Measurements from ENCODE around the gene CDC42BPB. TPM values are rescaled to one million over a fixed set of nuclear protein-coding genes. Genes with fewer than 3 reads are reported as not detected.

The CDC42BPB gene
- total and polyA plus RNA-seq, 2 of the 13 experiments (the other 11 are each of a cell fraction or from before 2014, with no cell fraction given), result 19.7 to 32.3 TPM

DNA sequence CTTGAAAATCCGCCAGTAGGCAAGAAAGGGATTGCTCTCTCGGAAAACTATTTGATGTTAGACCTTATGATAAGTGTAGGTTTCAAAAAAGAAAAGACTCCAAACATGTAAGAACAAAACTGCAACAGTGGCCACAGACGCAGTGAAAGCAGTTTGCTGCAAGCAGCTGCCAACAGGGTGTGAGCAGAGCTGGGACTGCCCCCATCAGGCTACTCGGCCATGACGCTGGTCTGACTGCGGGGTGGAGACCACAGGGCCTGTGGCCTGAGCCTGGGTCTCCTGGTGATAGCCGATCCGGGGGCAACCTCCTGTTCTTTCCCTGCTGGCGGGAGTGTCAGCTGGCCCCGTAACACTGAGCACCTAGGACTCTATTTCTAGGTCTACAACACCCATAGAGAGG, 71.7 kb downstream of the CDC42BPB start:
- WGBS (ENCODE audit: low lambda C conversion rate), result 96% methylated on average over 4 of the region's 10 CpGs
- Histone ChIP-seq H3K36me3 (replicated peaks in 1 of 2; ENCODE audit: control insufficient read depth in 1 of 2, insufficient read depth in 2 of 2, low read length in 2 of 2) (peaks cover 11 to 56% of the 10 kb centered on the region in 2 experiments), H3K4me1 (ENCODE audit: insufficient read depth, low read length) (no peaks in the 10 kb centered on the region), H3K9ac (ENCODE audit: insufficient read depth, low read depth, low read length) (no peak overlapping the region), H3K9me3 (ENCODE audit: low read length) (peaks cover 20% of the 10 kb centered on the region), H3K27me3 (ENCODE audit: control insufficient read depth in 1 of 2, insufficient read depth in 2 of 2, low read length in 2 of 2) (no peaks in the 10 kb centered on the region), H3K4me2 (ENCODE audit: low read depth, low read length) (no peak overlapping the region), H2AFZ (ENCODE audit: low read length) (no peak overlapping the region), H3K27ac (ENCODE audit: extremely low read length, insufficient read depth, low read length) (no peak overlapping the region), H3K79me2 (ENCODE audit: insufficient read depth, low read length) (no peaks in the 10 kb centered on the region), H3K4me3 (replicated peaks in 1 of 3; ENCODE audit: insufficient read depth in 1 of 3, low read depth in 2 of 3, low read length in 3 of 3) (no peak overlapping the region), H4K20me1 (ENCODE audit: insufficient read depth, low read length) (no peaks in the 10 kb centered on the region)
- in situ Hi-C loops (cut with HindIII; ENCODE audit: extremely low pct_ligation_motif_present, low pct_unique_long_range_greater_than_20kb) (no loop called here), intact Hi-C loops (cut with micrococcal nuclease; ENCODE audit: unreplicated experiment) (no loop called here)
- DNase-seq (ENCODE audit: low spot score) (no peak), ATAC-seq (no peak), FAIRE-seq (no peak)
- POLR2A ChIA-PET, result no interaction called here
- CTCF ChIA-PET (ENCODE audit: low intra/inter-chr PET ratio, low total read pairs), result no interaction called here
- BruUV-seq (replicated peaks), result no TSS peak
- TF ChIP-seq, protein P1, sequence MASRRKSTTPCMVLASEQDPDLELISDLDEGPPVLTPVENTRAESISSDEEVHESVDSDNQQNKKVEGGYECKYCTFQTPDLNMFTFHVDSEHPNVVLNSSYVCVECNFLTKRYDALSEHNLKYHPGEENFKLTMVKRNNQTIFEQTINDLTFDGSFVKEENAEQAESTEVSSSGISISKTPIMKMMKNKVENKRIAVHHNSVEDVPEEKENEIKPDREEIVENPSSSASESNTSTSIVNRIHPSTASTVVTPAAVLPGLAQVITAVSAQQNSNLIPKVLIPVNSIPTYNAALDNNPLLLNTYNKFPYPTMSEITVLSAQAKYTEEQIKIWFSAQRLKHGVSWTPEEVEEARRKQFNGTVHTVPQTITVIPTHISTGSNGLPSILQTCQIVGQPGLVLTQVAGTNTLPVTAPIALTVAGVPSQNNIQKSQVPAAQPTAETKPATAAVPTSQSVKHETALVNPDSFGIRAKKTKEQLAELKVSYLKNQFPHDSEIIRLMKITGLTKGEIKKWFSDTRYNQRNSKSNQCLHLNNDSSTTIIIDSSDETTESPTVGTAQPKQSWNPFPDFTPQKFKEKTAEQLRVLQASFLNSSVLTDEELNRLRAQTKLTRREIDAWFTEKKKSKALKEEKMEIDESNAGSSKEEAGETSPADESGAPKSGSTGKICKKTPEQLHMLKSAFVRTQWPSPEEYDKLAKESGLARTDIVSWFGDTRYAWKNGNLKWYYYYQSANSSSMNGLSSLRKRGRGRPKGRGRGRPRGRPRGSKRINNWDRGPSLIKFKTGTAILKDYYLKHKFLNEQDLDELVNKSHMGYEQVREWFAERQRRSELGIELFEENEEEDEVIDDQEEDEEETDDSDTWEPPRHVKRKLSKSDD (CRISPR knock-in tag; IDR thresholded peaks at IDR 0.05; ENCODE audit: low read depth), result no peak
- TF ChIP-seq, protein P2, sequence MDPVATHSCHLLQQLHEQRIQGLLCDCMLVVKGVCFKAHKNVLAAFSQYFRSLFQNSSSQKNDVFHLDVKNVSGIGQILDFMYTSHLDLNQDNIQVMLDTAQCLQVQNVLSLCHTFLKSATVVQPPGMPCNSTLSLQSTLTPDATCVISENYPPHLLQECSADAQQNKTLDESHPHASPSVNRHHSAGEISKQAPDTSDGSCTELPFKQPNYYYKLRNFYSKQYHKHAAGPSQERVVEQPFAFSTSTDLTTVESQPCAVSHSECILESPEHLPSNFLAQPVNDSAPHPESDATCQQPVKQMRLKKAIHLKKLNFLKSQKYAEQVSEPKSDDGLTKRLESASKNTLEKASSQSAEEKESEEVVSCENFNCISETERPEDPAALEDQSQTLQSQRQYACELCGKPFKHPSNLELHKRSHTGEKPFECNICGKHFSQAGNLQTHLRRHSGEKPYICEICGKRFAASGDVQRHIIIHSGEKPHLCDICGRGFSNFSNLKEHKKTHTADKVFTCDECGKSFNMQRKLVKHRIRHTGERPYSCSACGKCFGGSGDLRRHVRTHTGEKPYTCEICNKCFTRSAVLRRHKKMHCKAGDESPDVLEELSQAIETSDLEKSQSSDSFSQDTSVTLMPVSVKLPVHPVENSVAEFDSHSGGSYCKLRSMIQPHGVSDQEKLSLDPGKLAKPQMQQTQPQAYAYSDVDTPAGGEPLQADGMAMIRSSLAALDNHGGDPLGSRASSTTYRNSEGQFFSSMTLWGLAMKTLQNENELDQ (CRISPR knock-in tag; IDR thresholded peaks at IDR 0.05; ENCODE audit: borderline replicate concordance), result no peak
- TF ChIP-seq ZBTB3 (CRISPR knock-in tag; IDR thresholded peaks at IDR 0.05; ENCODE audit: borderline replicate concordance, low read depth) (no peak), ZNF510 (CRISPR knock-in tag; IDR thresholded peaks at IDR 0.05; ENCODE audit: low read depth) (no peak), BCL6 (CRISPR knock-in tag; IDR thresholded peaks at IDR 0.05) (no peak), ZNF644 (CRISPR knock-in tag; IDR thresholded peaks at IDR 0.05; ENCODE audit: low read depth) (no peak)
- TF ChIP-seq, protein P3, sequence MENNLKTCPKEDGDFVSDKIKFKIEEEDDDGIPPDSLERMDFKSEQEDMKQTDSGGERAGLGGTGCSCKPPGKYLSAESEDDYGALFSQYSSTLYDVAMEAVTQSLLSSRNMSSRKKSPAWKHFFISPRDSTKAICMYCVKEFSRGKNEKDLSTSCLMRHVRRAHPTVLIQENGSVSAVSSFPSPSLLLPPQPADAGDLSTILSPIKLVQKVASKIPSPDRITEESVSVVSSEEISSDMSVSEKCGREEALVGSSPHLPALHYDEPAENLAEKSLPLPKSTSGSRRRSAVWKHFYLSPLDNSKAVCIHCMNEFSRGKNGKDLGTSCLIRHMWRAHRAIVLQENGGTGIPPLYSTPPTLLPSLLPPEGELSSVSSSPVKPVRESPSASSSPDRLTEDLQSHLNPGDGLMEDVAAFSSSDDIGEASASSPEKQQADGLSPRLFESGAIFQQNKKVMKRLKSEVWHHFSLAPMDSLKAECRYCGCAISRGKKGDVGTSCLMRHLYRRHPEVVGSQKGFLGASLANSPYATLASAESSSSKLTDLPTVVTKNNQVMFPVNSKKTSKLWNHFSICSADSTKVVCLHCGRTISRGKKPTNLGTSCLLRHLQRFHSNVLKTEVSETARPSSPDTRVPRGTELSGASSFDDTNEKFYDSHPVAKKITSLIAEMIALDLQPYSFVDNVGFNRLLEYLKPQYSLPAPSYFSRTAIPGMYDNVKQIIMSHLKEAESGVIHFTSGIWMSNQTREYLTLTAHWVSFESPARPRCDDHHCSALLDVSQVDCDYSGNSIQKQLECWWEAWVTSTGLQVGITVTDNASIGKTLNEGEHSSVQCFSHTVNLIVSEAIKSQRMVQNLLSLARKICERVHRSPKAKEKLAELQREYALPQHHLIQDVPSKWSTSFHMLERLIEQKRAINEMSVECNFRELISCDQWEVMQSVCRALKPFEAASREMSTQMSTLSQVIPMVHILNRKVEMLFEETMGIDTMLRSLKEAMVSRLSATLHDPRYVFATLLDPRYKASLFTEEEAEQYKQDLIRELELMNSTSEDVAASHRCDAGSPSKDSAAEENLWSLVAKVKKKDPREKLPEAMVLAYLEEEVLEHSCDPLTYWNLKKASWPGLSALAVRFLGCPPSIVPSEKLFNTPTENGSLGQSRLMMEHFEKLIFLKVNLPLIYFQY (CRISPR knock-in tag; IDR thresholded peaks at IDR 0.05; ENCODE audit: borderline replicate concordance), result no peak
- TF ChIP-seq, protein P4, sequence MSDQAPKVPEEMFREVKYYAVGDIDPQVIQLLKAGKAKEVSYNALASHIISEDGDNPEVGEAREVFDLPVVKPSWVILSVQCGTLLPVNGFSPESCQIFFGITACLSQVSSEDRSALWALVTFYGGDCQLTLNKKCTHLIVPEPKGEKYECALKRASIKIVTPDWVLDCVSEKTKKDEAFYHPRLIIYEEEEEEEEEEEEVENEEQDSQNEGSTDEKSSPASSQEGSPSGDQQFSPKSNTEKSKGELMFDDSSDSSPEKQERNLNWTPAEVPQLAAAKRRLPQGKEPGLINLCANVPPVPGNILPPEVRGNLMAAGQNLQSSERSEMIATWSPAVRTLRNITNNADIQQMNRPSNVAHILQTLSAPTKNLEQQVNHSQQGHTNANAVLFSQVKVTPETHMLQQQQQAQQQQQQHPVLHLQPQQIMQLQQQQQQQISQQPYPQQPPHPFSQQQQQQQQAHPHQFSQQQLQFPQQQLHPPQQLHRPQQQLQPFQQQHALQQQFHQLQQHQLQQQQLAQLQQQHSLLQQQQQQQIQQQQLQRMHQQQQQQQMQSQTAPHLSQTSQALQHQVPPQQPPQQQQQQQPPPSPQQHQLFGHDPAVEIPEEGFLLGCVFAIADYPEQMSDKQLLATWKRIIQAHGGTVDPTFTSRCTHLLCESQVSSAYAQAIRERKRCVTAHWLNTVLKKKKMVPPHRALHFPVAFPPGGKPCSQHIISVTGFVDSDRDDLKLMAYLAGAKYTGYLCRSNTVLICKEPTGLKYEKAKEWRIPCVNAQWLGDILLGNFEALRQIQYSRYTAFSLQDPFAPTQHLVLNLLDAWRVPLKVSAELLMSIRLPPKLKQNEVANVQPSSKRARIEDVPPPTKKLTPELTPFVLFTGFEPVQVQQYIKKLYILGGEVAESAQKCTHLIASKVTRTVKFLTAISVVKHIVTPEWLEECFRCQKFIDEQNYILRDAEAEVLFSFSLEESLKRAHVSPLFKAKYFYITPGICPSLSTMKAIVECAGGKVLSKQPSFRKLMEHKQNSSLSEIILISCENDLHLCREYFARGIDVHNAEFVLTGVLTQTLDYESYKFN (CRISPR knock-in tag; conservative IDR thresholded peaks at IDR 0.05), result no peak
